Frontal cortex (tissue), 4 donors: Measurements from ENCODE around the gene TMEM107. TPM values are rescaled to one million over a fixed set of nuclear protein-coding genes. Genes with fewer than 3 reads are reported as not detected.

ENCODE experiments used
- DNase-seq, 2 donors: peaks; one replicate each; pipeline ENCODE4 v3.0.0; 2012; ENCODE audit warnings: low spot score in 2 of 2
- FAIRE-seq: peaks from 2 replicates; lab custom pipeline; 2012; peaks lifted over from hg19 to GRCh38; lab: Jason Lieb, UNC
- total RNA-seq: library from RNA; depleted of rRNA; stranded (reverse); fragments of >200 nt; gene quantifications from one replicate; pipeline ENCODE4 v1.2.3, GENCODE V29; 2014
- donor health status: control.
- donor health status: control.
- donor health status: control.

TMEM107 gene
- total RNA-seq, 1 donor from 2014 or later, result 23.6 TPM

GRCh38 chr17:8141741-8142140 is 34.4 kb downstream of the TMEM107 start:
- no peak for DNase-seq
- FAIRE-seq, result no peak

- DNase-seq (no peak), FAIRE-seq (no peak)
These were observed 35.1 kb downstream of the TMEM107 start for GRCh38 chr17:8141045-8141444.

GRCh38 chr17:8140065-8141029 is 35.8 kb downstream of the TMEM107 start:
- DNase-seq (no peak), FAIRE-seq (no peak)

GRCh38 chr17:8138672-8139371 is 37.4 kb downstream of the TMEM107 start:
- FAIRE-seq (peak; percentile 30), DNase-seq (peak; percentile 87)

GRCh38 chr17:8138374-8138671 is 37.9 kb downstream of the TMEM107 start:
- DNase-seq (no peak), FAIRE-seq (no peak)

GRCh38 chr17:8137645-8138373 is 38.4 kb downstream of the TMEM107 start:
- FAIRE-seq, result no peak
- DNase-seq, result no peak

GRCh38 chr17:8133941-8134340 is 42.2 kb downstream of the TMEM107 start:
- DNase-seq, result no peak
- no peak for FAIRE-seq

GRCh38 chr17:8133399-8133798 is 42.8 kb downstream of the TMEM107 start:
- DNase-seq (no peak), FAIRE-seq (no peak)

- no peak for DNase-seq
- FAIRE-seq, result no peak
These were observed 44.2 kb downstream of the TMEM107 start for GRCh38 chr17:8131844-8132441.

GRCh38 chr17:8128125-8128784 is 47.9 kb downstream of the TMEM107 start:
- no peak for DNase-seq
- no peak for FAIRE-seq

- FAIRE-seq (no peak), DNase-seq (peak; percentile 65 to 72)
These were observed 49.6 kb downstream of the TMEM107 start for GRCh38 chr17:8126491-8127066.

GRCh38 chr17:8125947-8126490 is 50.2 kb downstream of the TMEM107 start:
- FAIRE-seq, result no peak
- peak in 1 of 2 donors; percentile 50 for DNase-seq

GRCh38 chr17:8125154-8125946 is 50.8 kb downstream of the TMEM107 start:
- FAIRE-seq, result no peak
- DNase-seq, result peak; percentile 82 to 88

- DNase-seq, result no peak
- no peak for FAIRE-seq
These were observed 51.6 kb downstream of the TMEM107 start for GRCh38 chr17:8124350-8125153.

GRCh38 chr17:8123695-8124349 is 52.4 kb downstream of the TMEM107 start, which contains the start of gene HES7:
Gene HES7 (minus strand): TSS chr17:8124106. CDS start chr17:8124084, 22 bp downstream.
- FAIRE-seq, result no peak
- no peak for DNase-seq

- DNase-seq (no peak), FAIRE-seq (no peak)
These were observed 53.1 kb downstream of the TMEM107 start for GRCh38 chr17:8122924-8123694.
